Epidermal melanocyte (primary cell): ENCODE data around the gene FMO5.
"Not testable (repeated sequence)": the region's sequence is repeated elsewhere in the genome, so short reads cannot be mapped to it uniquely, and the experiment has no call there.

Experiments
- DNase-seq: peaks from one replicate; pipeline ENCODE4 v3.0.0; 2011; ENCODE audit warnings: low spot score; ENCODE audit not compliant: insufficient read length

The FMO5 gene

DNA sequence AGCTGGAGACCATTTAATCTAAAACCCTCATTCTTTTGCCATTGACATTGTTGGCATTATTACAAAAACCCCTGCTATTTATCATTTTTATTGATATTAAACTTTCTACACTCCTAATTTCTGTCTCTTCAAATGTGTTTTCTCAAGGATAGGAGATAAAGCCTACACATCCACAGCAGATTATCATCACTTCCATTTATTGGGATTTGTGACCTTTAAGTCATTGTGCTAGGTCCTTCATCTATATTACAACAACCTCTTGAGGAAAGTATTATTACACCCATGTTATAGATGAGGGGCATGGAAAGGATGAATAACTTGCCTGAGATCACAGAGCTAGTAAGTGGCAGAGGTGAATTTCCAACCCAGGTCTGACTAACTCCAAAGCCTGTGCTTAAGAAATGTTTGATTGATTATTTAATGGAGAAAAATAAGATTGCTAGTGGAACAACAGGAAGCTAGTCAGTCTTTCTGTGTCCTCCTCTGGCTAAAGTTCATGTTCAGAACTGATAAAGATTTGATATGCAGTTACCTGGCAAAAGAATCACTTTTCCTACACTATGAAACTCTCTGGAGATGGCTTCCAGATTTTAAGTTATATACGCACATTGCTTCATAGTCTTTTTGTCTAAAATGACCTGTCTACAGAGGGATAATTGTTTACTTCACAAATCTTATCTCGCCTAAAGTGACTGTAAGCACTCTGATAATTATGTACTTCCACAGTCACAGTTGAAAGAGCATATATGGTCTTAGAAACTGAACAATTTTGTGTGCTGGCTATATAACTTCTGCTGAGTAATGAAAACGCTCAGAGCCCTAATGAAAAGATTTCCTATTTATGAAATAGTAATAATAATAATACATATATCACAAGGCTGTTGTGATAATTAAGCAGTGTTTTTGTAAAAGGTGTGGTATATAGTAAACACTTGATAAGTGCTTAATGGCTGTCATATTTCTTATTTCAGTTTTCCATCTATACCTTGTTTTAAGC, 15.0 kb downstream of the FMO5 start:
- DNase-seq, result no peak

DNA sequence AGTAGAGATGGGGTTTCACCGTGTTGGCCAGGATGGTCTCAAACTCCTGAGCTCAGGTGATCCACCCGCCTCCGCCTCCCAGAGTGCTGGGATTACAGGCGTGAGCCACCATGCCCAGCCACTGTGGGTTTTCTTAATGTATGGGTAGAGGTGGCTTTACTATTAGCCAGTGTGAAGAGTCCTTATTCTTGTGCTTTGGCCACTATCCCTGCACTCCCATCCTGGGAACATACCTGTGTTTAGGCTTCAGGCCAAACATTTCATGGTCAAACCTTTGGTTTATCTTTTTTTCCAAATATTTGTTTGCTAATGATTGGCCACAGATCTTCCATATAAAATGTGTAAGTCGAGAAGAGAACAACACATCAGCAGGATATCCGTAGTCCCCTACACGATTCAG, 16.5 kb downstream of the FMO5 start:
- DNase-seq, result no peak

DNA sequence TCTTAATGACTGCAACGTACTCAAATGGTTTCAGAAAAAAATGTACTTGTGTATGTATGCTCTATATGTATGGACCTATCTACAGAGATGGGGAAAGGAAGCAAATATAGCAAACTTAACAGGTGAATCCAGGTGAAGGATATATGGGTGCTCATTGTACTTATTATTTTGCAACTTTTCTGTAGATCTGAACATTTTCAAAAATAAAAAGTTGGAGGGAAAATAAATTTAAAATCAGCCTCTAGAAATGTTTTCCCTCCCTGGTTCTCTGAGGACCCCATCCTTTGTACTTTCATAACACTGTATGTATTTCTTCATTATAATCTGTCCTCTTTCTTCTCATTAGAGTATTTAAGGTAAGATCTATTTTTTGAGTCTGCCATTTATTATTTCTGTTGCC, 17.9 kb downstream of the FMO5 start:
- DNase-seq, result no peak

DNA sequence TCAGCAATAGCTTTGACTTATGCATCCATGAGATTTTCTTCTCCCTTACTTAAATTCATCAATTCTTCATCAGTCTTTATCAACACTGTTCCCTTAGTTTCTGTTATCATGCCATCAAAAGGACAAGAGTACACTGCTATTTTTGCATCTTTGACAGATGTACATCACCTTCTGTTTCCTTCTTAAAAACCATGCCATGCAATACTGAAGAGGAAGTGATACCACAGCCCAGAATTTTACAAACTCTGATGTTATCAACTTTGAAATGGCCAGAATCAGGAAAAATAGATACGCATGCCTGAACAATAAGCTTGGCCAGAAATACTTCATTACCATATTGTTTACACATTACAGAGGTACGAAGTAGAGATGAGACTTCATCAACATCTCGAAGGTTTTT, 21.1 kb downstream of the FMO5 start:
- no peak for DNase-seq

DNA sequence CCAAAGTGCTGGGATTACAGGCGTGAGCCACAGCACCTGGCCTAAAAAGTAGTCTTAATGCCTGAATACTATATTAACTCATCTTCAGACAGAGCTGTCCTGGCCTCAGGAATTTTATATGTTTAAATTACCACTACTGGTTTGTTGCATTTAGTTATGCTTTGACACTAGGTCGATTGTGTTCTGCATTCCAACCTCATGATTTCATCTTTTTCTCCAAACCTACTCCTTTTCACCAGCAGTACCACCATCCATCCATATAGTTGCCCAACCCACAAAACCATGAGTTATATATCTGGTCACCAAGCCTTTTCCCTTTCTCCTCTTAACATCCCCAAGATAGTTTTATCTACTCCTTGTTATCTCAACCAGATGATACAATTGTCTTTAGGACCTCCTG, 22.6 kb downstream of the FMO5 start:
- no peak for DNase-seq

DNA sequence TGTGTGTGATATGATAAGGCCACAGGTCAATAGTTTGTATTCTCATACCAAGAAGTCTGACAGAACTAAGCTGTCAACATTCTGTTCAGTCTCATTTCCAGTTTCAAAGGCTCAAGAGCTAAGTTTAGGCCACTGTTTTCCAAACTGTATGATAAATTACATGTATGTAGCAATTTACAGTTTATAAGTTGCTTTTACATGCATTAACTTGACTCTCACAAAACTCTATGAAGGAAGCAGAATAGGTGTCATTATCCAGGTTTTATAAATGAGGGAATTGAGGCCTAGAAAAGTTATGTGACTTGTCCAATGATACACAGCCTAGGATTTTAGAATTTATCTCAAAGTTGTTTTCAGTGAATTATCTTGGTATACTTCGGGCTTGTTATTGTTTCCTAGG, 23.4 kb downstream of the FMO5 start:
- DNase-seq, result no peak

DNA sequence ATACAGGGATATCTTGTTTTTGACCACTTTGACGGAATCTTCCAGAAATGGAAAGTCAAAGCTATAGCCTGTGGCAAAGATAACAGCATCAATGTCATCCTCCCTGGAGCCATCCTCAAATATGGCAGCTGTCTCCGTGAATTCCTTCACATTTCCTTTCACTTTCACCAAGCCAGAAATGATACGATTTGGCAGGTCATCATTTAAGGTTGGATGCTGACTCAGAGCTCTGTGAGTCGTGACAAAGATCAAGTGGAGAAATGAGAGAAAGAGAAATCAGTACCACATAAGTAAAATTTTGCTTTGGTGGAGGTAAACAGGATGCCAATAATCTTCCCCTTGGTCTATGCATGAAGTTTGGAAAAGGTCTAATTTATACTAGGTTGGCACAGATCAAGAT, 23.9 kb downstream of the FMO5 start:
- DNase-seq, result no peak

DNA sequence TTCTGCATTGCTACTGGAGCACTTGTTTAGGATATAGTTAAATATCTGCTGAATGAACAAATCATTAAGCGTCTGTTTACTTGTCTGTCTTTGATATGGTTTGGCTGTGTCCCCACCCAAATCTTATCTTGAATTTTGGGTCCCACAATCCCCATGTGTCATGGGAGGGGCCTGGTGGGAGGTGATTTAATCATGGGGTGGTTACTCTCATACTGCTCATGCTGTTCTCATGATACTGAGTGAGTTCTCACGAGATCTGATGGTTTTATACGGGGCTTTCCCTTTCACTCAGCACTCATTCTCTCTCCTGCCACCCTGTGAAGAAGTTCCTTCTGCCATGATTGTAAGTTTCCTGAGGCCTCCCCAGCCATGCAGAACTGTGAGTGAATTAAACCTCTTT, 27.8 kb downstream of the FMO5 start:
- not testable (repeated sequence) for DNase-seq

DNA sequence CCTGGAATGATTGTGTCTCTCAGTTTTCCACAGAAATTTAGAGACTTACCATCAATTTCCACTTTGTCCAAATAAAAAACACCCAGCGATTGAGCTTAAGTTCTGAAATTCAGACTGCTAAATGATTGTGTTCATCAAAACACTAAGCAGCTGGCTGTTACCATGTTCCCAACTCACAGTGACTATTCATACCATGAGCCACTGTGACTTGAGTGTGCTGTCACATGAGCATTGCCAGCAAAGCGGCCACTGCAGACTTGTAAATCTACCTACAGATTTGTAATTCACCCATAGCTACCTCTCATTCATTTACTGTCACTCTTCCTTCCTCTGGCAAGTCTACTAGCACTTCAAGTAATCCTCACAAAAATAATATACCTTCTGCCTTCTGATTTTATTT, 35.6 kb downstream of the FMO5 start:
- DNase-seq, result no peak

DNA sequence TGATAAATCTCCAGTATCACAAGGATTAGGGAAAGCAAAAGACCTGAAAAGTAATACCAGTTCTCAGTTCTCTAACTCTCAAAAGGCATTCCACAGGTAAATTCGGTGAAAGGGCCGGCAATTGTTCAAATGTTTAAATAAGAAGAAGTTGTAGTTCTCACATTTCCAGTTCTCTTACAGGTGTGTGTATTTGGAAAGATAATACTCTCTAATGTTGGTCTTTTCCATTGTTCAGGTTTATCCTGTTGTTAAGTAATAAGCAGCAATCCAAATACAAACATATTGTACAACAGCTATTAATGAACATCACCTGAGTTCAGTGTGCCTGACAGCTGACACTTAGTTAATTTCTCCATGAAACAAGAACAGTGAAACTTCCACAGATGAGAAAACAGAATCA, 39.7 kb downstream of the FMO5 start:
- no peak for DNase-seq

DNA sequence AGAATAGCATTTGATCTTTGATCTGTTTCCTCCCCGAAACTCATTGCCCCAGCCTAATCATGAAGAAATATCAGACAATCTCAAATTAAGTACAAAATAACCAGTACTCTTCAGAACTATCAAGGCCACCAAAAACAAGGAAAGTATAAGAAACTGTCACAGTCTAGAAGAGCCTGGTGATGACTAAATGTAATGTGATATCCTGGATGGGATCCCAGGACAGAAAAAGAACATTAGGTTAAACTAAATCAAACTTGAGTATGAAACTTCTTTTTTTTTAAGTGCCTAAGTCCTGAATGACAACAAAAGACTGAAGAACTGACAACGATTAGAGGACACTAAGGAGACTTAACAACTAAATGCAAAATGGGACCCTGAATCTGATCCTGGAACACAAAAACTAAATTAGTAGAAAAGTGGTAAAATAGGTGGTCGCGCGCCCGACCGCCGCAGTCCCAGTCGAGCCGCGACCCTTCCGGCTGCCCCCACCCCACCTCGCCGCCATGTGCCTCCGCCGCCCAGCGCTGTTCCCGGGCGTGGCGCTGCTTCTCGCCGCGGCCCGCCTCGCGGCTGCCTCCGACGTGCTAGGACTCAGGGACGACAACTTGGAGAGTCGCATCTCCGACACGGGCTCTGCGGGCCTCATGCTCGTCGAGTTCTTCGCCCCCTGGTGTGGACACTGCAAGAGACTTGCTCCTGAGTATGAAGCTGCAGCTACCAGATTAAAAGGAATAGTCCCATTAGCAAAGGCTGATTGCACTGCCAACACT, 47.3 kb downstream of the FMO5 start:
- no peak for DNase-seq

DNA sequence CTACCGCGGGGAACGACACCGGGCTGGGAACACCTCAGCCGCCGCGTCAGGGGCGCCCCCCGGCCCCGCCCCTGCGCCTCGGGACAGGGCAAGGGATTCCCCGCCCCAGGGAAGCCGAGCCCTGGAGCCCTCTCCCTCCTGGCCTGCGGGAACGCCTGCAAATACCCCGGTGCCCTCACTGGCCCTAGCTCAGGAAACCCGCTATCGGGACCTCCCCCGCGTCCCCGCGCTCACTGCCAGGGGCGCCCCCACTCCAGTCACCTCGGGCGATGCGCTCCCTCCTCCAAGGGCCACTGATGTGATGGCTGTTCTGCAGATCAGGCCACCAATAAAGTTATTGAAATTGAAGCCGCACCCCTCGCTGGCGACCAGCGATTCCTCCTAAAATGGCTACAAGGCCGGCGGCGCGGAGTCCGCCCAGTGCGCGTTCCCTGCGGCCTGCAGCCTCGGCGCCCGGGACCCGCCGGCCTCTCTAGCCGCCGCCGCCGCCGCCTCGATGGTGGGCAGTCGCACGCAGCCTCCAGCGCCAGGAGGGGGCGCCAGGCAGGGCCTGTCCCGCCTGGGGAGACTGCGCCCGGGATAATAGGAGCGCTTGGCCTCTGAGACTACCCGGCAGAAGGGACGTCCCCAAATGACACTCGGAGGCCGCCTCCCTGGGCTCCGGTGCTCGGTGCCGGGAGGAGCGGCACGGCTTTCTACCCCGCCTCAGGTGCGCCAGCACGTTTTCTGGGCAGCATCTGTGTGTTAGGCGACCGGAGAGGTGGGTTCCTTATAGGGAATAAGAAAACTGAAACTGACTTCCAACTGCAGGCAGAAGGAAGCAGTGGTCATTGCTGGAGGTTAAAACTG, 52.7 kb downstream of the FMO5 start, which contains the start of gene PRKAB2:
PRKAB2 (minus strand) TSS at position 303 of the 849 bp plus-strand sequence. CDS start 326 bp downstream, outside the sequence.
- DNase-seq, result peak; percentile 84

DNA sequence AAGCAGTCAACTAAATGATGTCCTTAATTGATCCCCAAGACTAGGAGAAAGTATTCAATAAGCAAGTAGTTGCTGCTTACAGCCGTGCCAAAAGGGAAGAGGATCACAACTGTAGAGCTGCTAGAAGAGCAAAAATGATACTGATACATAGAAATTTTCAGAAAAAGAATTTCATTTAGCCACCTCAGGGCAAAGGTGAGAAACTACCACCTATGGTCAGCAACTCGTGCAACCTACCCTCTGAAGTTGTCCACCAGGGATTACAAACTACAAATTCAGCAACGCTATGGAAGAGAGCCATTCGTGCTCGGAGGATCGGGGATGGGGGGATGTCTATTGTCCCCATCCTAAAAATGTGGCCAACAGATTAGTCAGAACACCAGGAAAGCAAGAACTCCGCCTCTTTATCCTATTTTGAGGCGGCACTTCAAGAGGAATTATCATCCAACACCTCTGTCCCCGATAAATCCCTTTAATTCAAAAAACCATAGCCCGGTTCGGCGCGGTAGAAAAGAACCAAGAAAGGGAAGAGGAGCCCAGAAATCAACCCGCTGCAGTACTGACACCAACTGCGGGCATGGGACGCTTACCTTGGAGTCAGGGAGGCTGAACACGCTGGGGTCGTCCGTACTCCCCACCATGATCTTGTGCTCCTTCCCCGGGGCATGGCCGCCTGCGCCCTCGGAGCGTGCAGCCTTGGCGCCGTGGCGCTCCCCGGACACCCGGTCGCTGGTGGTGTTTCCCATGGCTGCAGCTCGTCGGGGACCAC, 53.6 kb downstream of the FMO5 start:
- no peak for DNase-seq

DNA sequence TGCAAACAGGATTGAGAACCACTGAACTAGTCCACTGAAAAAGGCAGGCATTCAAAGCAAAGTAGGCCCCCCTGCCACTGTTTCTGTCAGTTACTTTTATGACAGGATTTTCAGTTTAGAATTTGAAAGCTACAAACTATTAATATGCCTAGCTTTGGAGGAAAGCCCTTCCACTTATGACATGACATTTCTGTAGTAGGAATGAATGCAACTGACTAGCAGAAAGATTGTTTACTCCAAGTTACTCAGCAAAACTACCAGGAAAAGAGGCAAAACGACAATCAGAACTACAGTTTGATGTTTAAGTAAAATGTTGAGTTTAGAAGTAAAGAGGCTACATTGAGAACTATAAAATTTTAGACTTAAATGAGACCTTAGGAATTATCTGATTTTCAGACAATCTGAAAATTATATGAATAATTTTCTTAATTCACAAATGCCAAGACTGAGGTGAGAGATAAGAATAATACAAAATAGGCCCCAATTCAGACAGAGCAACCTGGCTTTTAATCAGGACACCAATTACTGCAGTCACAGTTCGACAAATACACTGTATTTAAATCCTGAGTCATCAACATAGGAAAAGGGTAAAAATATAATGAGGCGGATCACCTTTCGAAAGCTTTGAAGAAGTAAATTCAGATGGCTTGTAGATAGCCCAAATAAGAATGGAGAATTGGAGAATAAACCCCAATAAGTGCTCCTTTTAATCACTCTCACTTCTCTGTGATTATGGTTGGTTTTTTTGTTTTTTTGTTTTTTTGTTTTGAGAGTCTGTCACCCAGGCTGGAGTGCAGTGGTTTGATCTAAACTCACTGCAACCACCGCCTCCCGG, 55.1 kb downstream of the FMO5 start:
- DNase-seq, result no peak

DNA sequence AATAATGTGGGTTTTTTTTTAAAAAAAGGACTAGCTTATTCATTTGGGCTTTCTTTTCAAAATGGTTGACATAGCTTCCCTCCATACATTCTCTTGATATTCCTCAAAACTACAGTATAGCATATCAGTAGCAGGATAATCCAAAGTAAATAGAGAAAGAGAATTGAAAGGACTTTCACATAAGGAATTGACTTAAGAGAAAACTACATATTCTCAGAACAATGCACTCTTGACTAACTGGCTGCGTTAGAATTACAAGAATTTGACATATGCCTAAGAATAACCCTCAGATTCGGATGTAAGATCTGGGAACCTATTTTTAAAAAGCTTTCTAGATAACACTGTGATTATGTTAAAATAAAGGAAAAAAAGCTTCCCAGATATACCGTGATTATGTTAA, 56.0 kb downstream of the FMO5 start:
- no peak for DNase-seq

DNA sequence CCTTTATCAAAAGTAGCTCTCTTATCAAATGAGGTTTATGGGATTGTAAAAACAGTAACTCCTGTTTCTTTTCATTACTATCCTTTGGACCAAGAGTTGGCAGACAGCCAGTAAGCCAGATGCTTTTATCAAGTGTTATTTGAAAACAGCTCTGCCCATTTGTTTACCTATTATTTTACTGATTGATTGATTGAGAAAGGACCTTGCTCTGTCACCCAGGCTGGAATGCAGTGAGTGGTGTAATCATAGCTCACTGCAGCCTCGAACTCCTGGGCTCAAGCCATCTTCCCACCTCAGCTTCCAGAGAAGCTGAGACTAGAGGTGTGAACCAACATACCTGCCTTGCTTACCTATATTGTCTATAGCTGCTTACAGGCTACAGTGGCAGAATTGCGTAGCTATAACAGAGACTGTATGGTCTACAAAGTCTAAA, 56.5 kb downstream of the FMO5 start:
- no peak for DNase-seq

DNA sequence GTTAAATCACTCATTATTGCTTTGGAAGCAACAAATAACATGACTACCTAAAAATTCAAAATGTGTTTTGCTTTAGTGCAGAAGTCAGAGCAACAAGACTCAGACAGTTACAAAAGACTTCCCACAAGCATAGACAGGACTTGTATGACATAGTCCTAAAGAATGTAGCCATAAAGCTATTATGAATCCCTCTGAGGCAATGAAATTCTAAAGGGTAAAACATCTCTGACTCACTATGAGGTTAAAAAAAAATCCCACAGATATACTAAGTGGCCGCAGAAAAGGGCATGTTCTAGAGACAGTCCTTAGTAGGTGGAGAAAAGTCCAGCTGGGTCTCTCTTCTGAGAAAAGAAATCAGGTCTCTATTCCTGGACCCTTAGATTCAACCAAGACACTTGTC, 57.8 kb downstream of the FMO5 start:
- DNase-seq, result peak; percentile 50

DNA sequence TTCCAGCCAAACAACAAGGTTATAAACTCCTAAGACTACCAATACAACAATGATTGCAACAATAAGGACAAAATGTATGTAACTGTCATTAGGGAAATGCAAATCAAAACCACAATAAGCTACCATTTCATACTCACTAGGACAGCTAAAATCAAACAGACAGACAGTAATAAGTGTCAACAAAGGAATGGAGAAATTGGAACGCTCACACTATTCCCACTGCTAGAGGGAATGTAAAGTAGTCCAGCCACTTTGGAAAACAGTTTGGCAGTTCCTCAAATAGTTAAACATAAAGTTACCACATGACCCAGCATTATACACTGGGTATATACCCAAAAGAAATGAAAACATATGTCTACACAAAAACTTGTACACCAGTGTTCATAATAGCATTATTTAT, 62.1 kb downstream of the FMO5 start:
- DNase-seq, result no peak

DNA sequence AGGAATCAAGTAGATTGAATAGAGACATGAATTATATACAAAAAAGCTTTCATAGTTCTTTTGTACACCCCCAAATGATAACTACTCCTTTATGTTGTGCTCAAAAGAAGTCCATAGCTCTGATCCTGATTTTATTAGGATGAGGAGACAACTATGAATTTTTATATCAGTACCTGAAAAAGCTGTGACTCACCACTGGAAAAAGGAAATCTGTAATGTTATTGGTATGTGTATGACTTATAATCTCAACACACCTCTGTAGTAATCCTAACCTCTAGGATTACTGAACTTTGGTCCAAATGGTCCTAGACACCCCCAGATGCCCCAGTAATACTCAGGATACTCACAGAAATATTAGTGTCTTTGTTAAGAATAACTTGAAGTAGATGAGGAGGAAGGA, 63.0 kb downstream of the FMO5 start:
- no peak for DNase-seq

DNA sequence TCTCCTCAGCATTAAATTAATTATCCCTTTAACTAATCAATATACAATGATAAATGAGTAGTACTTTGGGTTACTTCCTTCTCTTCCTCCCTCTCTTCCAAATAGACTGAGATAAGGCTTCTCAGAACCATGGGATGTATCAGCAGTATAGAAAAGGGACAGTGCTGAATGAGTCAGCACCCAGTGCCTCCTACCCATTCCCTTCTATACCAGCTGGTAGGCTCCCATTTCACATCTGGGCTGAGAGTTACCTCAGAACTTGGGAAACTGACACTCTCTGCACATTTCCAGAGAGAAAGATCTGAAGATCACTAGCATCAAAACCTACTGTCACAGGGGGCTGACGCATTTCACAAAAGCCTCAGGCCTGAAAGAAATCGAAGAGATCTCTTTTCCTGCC, 68.0 kb downstream of the FMO5 start:
- not testable (repeated sequence) for DNase-seq
